ENCODE data around the gene SYT8.

DNA sequence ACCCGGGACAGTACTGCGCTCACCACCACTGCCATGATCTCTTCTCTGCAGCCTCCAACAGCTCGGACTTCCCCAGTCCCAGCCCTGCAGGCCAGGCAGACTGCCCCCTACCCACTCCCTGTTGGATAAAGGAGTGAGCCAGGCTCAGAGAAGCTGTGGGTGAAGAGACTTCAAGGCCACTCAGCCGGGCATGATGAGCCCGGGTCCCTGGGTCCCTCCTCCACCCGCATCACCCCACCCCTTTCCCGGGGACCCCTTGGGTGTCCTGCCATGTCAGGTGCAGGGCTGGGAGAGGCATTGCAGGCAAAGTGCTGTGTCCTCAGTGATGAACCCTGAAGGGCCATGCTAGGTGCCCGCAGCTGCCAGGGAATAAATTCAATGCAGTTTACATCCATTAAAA lies 32.6 kb downstream of the SYT8 start:
- TF ChIP-seq CTCF (conservative IDR thresholded peaks at IDR 0.05; ENCODE audit: low read depth, low read length) (no peak), EZH2 (IDR thresholded peaks at IDR 0.05; ENCODE audit: low read length, unreplicated experiment) (no peak), EZH2phosphoT487 (IDR thresholded peaks at IDR 0.05; ENCODE audit: borderline replicate concordance, low read length) (no peak)

All from PC-3 (cell line).